AG09309 (cell line): ENCODE data around the gene PLEKHG2.

Source experiments
- DNase-seq: peaks from one replicate; pipeline ENCODE4 v3.0.0-alpha.2; 2010; ENCODE audit warnings: low read depth
- H3K4me3 ChIP-seq: 2 replicates; pipeline ENCODE4 v1.5.1; 2011; ENCODE audit warnings: mild to moderate bottlenecking, low read depth, low read length, moderate library complexity; ENCODE audit not compliant: control insufficient read depth
- CTCF ChIP-seq: IDR thresholded peaks from 2 replicates; pipeline ENCODE4 v1.5.1; 2011; ENCODE audit warnings: mild to moderate bottlenecking, low read depth, low read length, inconsistent platforms; ENCODE audit not compliant: insufficient read depth, control insufficient read depth; ENCODE audit errors: missing control alignments

PLEKHG2 gene

DNA sequence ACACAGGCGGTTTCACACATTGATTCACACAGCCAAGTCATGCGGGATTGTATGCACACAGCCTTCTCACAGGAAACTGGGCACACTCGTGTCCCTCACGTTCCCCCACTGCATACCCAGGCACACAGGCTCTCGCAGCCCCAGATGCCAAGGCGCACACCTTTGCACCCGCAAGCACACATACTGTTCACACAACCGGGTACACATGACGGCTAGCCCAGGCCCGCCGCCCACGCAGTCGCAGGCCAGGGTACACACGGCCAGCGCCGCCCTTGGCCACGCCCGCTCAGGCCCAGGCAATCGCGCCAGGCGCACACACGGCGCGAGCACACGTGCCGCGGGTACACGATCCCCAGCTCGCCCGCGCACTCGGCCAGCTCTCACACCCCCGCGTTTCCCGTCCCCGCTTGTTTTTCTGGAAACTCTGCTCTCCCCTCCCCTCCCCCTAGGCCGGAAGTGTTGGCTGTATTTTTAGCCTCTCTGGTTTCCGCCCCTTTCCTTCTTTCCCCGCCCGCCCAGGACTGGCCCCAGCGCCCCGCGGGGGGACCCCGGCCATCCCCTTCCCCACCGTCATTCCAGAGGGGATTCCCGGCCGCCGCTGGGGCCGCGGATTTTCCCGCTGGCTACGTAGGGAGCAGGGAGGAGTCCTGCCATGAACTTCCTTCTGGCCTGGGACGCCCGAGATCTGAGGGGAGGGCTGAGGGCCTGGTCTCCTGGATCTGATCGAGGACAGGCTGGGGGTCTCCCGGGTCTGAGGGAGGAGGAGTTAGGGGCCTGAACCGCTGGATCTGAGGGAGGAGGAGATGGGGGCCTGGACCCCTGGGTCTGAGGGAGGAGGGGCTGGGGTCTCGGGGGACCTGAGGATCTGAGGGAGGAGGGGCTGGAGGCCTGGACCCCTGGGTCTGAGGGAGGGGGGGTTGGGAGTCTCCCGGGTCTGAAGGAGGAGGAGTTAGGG, 9.8 kb upstream of the PLEKHG2 start:
- no peak for TF ChIP-seq CTCF
- peak; percentile 63 for DNase-seq
- peak overlapping the region; percentile 48 for H3K4me3 ChIP-seq

DNA sequence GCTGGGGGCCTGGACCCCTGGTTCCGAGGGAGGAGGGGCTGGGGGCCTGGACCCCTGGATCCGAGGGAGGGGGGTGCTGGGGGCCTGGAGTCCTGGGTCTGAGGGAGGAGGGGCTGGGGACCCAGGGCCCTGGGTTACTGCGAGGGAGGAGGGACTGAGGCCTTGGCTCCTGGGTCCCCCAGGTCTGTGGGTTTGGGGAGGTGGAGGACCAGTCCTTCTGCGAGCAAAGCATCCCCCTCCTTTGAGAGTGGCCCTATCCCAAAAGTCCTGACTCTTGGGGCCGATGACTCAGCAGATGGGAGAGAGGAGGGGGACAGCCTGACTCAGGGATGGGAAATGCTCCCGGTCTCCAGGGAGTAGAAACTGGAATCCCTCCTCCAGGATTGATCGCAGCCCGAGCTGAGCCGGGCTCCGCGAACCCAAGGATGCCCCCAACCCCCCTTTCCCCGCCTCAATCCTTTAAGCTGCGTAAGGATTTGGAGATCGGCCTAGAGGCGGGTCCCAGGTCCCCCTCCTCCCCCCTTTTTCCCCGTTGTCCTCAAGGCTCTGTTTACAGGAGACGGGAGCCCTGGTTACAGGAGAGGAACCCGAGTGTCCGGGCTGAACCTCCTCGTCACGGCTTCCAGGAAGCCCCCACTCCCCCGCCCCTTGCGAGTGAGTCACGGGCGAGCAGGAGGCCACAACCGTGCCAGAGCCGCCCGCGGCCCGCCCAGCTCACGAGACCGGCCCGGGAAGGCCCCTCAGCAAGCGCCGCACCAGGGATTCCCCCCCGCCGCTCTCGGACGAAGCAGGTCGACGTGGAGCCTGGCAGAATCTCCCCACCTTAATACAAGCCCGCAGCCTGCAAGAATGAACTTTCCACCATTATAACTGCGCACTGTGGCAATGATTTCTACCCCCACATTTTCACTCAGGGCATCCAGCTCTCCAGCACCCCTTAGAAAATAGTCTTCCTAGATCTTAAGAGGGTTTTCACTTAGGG, 8.8 kb upstream of the PLEKHG2 start:
- peak; percentile 99 for DNase-seq
- TF ChIP-seq CTCF, result no peak
- peak overlapping the region; percentile 48 for H3K4me3 ChIP-seq

DNA sequence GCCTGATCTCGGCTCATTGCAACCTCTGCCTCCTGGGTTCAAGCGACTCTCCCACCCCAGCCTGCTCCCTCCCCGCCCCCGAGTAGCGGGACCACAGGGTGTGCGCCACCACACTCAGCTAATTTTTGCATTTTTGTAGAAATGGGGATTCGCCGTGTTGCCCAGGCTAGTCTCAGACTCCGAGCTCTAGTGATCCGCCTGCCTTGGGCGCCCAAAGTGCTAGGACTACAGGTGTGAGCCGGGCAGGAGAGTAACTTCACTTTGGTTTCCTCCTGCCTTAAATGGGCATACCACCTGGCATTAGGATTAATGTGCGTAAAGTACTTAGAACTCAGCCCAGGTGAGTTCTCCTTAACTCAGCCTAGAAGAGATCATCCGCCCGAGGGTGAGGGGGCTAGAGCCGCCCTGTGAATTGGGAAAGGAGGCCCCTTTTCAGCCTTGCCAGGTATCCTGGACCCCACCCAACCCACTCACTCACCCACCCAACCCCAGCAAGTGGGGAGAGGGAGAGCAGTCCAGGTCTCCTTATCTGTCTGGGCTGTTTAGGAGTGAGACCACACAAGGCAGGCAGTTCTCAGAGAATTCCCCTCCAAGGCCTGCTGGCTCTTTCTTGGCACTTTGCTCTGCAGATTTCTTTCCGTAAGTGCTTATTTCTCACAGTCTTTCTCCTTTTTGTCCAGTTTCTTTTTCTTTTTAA, 7.1 kb upstream of the PLEKHG2 start:
- H3K4me3 ChIP-seq, result no peak overlapping the region
- no peak for TF ChIP-seq CTCF
- no peak for DNase-seq

- peak overlapping the region; percentile 88 for H3K4me3 ChIP-seq
- DNase-seq, result no peak
- no peak for TF ChIP-seq CTCF
These were observed 6.4 kb upstream of the PLEKHG2 start for GRCh38 chr19:39405958-39406655.

DNA sequence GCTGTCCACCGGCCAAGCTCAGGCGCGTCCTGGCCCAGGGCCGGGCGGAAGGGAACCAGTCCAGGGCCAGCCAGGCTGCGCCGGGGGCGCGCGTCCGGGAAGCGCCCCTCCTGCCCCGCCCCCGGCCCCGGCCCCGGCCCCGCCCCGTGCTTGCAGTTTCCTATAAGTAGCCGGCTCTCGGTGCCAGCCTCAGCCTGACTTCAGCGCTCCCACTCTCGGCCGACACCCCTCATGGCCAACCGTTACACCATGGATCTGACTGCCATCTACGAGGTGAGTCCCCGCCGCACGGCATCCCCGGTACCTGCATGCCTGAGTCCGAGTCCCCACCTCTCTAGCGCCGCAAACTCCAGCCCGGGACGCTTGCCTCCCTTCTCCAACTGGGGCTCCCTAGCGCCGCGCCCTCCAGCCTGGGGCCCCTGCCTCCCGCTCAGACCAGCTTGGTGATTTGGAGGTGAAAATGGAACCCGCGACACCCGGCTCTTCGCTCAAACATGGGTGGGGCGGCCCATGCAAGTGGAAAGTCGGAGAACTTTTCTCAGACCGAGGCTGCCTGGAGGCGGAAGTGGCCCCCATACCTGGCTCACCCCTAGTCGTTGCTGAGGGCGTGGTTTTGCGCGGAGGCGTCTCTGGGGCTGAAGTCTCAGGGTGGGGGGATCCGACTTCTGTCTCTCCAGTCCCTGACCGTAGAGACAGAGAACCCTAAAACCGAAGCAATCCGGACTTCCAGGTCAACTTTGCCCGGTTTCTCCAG, 5.6 kb upstream of the PLEKHG2 start, which contains the start of gene ZFP36:
TSS of gene ZFP36 (plus strand) at position 192 of the 754 bp plus-strand sequence. CDS start at position 250, 58 bp downstream.
- no peak for TF ChIP-seq CTCF
- peak within 1 kb of the TSS; percentile 88 for H3K4me3 ChIP-seq
- no peak for DNase-seq

- no peak for TF ChIP-seq CTCF
- no peak for DNase-seq
- peak overlapping the region; percentile 88 for H3K4me3 ChIP-seq
These were observed 5.1 kb upstream of the PLEKHG2 start for GRCh38 chr19:39407410-39407659.
